AG09319 (cell line): ENCODE measurements around the gene ZNF569.
"Not testable (repeated sequence)": the region's sequence is repeated elsewhere in the genome, so short reads cannot be mapped to it uniquely, and the experiment has no call there.

Experiments
- DNase-seq: peaks from one replicate; pipeline ENCODE4 v3.0.0-alpha.2; 2010; ENCODE audit warnings: low read depth; ENCODE audit errors: extremely low read depth
- CTCF ChIP-seq: IDR thresholded peaks from 2 replicates; pipeline ENCODE4 v1.5.1; 2011; ENCODE audit warnings: low read depth, mild to moderate bottlenecking, inconsistent platforms, low read length, moderate library complexity

The ZNF569 gene

GRCh38 chr19:37370880-37371661 lies 96.2 kb downstream of the ZNF569 start, which contains the start of gene ZNF527:
Gene ZNF527, plus strand, starts transcription at chr19:37371099. Its CDS starts 3,100 bp downstream, at chr19:37374199.
- DNase-seq: peak; percentile 84
- TF ChIP-seq CTCF: peak; percentile 1; the same call in 1 of the 2 replicates

GRCh38 chr19:37370386-37370879 lies 96.8 kb downstream of the ZNF569 start:
- DNase-seq: not testable (repeated sequence)

- DNase-seq: no peak
- no peak for TF ChIP-seq CTCF
These were observed 104.5 kb downstream of the ZNF569 start for GRCh38 chr19:37362733-37363132.

GRCh38 chr19:37361994-37362393 lies 105.2 kb downstream of the ZNF569 start:
- no peak for TF ChIP-seq CTCF
- no peak for DNase-seq
